Measurements from ENCODE around the gene ADAMTS13. TPM values are rescaled to one million over a fixed set of nuclear protein-coding genes. Genes with fewer than 3 reads are reported as not detected.
A peak's percentile ranks its signal among the peaks of the same experiment; 100 is the strongest.
"Not testable (repeated sequence)": the region's sequence is repeated elsewhere in the genome, so short reads cannot be mapped to it uniquely, and the experiment has no call there.

ADAMTS13 gene
- total and polyA plus RNA-seq, 11 donors = 0.64 to 5.8 (median 2.7) TPM

DNA sequence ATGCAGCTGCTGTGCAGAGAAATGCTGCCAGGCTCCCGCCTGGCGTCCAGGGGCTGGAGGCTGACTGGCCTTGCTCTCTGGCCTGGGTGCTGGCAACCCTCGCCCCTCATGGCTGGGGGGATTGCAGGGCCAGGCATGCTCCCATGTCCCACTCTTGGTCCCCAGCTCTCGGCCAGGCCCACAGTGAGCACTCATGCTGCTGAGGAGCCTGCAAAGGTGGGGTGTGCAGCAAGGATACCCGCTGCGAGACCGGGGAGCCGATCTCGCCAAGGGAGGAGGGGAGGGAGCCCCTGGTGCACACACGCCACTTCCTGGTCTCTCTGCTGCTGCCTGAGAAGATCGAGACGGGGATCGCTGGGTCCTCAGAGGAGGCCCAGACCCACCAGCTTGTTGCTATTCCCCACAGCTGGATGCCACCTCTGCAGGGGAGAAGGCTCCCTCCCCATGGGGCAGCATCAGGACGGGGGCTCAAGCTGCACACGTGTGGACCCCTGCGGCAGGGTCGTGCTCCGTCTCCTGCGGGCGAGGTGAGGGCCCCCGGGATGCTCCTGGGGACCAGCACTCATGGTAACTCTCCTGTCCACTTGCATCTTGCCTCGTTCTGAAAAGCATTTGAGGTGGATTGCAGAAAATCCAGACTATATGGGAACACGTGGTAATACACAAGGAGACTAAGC, 23.3 kb downstream of the ADAMTS13 start:
- no peaks in the 10 kb centered on the region for H3K9me3 ChIP-seq
- intact Hi-C loops (cut with DNase I) = no loop called here
- no peaks in the 10 kb centered on the region for H3K27me3 ChIP-seq
- TF ChIP-seq POLR2A (IDR thresholded peaks at IDR 0.05) = no peak
- TF ChIP-seq, protein P1, sequence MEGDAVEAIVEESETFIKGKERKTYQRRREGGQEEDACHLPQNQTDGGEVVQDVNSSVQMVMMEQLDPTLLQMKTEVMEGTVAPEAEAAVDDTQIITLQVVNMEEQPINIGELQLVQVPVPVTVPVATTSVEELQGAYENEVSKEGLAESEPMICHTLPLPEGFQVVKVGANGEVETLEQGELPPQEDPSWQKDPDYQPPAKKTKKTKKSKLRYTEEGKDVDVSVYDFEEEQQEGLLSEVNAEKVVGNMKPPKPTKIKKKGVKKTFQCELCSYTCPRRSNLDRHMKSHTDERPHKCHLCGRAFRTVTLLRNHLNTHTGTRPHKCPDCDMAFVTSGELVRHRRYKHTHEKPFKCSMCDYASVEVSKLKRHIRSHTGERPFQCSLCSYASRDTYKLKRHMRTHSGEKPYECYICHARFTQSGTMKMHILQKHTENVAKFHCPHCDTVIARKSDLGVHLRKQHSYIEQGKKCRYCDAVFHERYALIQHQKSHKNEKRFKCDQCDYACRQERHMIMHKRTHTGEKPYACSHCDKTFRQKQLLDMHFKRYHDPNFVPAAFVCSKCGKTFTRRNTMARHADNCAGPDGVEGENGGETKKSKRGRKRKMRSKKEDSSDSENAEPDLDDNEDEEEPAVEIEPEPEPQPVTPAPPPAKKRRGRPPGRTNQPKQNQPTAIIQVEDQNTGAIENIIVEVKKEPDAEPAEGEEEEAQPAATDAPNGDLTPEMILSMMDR (IDR thresholded peaks at IDR 0.05) = no peak
- DNase-seq = no peak
- no peaks in the 10 kb centered on the region for H3K36me3 ChIP-seq
- 79 to 89% (median 81%) methylated on average over 16 to 23 of the region's 23 CpGs for WGBS, 4 donors
- no peak for ATAC-seq
- H3K4me1 ChIP-seq = no peaks in the 10 kb centered on the region
- H3K27ac ChIP-seq = no peak overlapping the region
- no peak overlapping the region for H3K4me3 ChIP-seq

DNA sequence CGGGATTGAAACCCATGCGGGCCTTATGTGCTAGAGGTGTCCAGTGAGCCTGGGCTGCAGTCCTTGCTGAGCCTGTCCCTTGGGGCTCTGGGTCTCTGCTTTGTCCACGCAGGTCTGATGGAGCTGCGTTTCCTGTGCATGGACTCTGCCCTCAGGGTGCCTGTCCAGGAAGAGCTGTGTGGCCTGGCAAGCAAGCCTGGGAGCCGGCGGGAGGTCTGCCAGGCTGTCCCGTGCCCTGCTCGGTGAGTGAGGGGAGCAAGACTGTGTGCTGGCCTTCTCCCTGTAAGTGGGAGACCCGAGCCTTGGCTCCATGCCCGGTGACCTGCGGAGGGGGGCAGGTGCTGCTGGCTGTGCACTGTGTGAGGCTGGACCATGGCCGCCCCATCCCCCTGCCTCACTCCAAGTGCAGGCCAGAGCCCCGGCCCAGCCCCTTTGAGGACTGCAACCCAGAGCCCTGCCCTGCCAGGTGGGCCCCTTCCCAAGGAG, 26.4 kb downstream of the ADAMTS13 start:
- WGBS, 4 donors = 56 to 64% (median 59%) methylated on average over 11 to 13 of the region's 13 CpGs
- DNase-seq = no peak
- Histone ChIP-seq H3K4me3 (no peak overlapping the region), H3K27ac (no peak overlapping the region), H3K36me3 (no peaks in the 10 kb centered on the region), H3K27me3 (no peaks in the 10 kb centered on the region), H3K4me1 (no peaks in the 10 kb centered on the region), H3K9me3 (no peaks in the 10 kb centered on the region)
- no peak for TF ChIP-seq POLR2A (IDR thresholded peaks at IDR 0.05)
- TF ChIP-seq, protein P1 (IDR thresholded peaks at IDR 0.05) = no peak
- ATAC-seq = peak in 1 of 4 donors; percentile 33
- intact Hi-C loops (cut with DNase I) = no loop called here

- H3K27ac ChIP-seq = no peak overlapping the region
- H3K4me3 ChIP-seq = no peak overlapping the region
- TF ChIP-seq, protein P1 (IDR thresholded peaks at IDR 0.05) = no peak
- no peak for TF ChIP-seq POLR2A (IDR thresholded peaks at IDR 0.05)
- no peaks in the 10 kb centered on the region for H3K9me3 ChIP-seq
- intact Hi-C loops (cut with DNase I) = no loop called here
- H3K27me3 ChIP-seq = no peaks in the 10 kb centered on the region
- 90 to 96% (median 93%) methylated on average over 11 to 12 of the region's 12 CpGs for WGBS, 4 donors
- ATAC-seq (no peak), DNase-seq (no peak)
- H3K36me3 ChIP-seq = no peaks in the 10 kb centered on the region
- H3K4me1 ChIP-seq = no peaks in the 10 kb centered on the region
These were observed 27.6 kb downstream of the ADAMTS13 start for GRCh38 chr9:133449760-133450159.

GRCh38 chr9:133451865-133452264, 29.7 kb downstream of the ADAMTS13 start:
- intact Hi-C loops (cut with DNase I); H3K9me3 ChIP-seq; DNase-seq; H3K27ac ChIP-seq; H3K4me1 ChIP-seq; H3K4me3 ChIP-seq; H3K27me3 ChIP-seq; ATAC-seq; H3K36me3 ChIP-seq: not testable (repeated sequence)
- 95 to 96% (median 95%) methylated on average over 5 of the region's 5 CpGs for WGBS, 4 donors

DNA sequence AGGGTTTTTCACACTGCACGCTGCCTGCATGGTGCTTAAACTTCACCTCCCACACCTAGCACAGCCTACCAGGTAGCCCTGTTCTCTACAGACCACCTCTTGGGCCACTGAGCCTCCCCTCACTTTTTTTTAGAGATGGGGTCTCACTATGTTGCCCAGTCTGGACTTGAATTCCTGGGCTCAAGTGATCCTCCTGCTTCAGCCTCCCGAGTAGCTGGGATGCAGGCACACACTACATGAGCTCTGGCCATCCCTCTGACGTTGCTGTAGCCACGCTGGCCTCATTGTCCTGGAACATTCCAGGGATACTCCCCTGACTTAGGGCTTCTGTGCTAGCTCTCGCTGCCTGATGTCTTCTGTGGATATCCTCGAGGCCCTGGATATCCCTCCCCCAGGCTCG, 30.4 kb downstream of the ADAMTS13 start:
- Histone ChIP-seq H3K9me3 (no peaks in the 10 kb centered on the region), H3K27ac (no peak overlapping the region), H3K4me3 (no peak overlapping the region), H3K27me3 (no peaks in the 10 kb centered on the region), H3K36me3 (no peaks in the 10 kb centered on the region), H3K4me1 (no peaks in the 10 kb centered on the region)
- TF ChIP-seq, protein P1 (IDR thresholded peaks at IDR 0.05) = no peak
- no peak for TF ChIP-seq POLR2A (IDR thresholded peaks at IDR 0.05)
- intact Hi-C loops (cut with DNase I) = no loop called here
- 74 to 90% (median 87%) methylated on average over 7 of the region's 7 CpGs for WGBS, 4 donors
- ATAC-seq (no peak), DNase-seq (no peak)

Measured in heart left ventricle (tissue), 16 donors.